ENCODE data around the gene CNKSR3. TPM values are rescaled to one million over a fixed set of nuclear protein-coding genes. Genes with fewer than 3 reads are reported as not detected.

The CNKSR3 gene
- total and polyA plus RNA-seq, 2 experiments from 2014 or later = 4.4 to 4.7 TPM

DNA sequence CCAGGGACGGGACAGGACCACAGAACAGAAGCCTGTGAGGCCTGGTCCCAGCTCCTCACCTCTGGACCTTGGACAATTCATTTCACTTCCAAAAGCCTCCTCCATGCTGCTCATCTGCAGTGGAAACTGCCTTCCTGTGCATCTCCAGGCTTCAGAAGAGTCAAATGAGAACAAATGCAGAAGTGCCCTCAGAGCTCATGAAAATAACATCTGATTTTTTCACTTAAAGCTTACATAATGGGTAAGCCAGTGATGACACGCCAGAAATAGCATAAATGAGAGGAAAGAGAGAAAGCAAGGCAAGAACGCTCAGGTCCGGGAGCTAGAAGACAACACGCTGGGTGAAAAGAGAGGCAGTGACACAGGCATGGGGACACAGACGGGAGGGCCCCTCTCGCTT is 7.9 kb downstream of the CNKSR3 start:
- no peaks in the 10 kb centered on the region for H3K9me3 ChIP-seq (ENCODE audit: low read depth)
- TF ChIP-seq, protein P1, sequence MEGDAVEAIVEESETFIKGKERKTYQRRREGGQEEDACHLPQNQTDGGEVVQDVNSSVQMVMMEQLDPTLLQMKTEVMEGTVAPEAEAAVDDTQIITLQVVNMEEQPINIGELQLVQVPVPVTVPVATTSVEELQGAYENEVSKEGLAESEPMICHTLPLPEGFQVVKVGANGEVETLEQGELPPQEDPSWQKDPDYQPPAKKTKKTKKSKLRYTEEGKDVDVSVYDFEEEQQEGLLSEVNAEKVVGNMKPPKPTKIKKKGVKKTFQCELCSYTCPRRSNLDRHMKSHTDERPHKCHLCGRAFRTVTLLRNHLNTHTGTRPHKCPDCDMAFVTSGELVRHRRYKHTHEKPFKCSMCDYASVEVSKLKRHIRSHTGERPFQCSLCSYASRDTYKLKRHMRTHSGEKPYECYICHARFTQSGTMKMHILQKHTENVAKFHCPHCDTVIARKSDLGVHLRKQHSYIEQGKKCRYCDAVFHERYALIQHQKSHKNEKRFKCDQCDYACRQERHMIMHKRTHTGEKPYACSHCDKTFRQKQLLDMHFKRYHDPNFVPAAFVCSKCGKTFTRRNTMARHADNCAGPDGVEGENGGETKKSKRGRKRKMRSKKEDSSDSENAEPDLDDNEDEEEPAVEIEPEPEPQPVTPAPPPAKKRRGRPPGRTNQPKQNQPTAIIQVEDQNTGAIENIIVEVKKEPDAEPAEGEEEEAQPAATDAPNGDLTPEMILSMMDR (IDR thresholded peaks at IDR 0.05; ENCODE audit: low read depth, low read length) = no peak
- no peaks in the 10 kb centered on the region for H3K27me3 ChIP-seq
- H3K36me3 ChIP-seq = no peaks in the 10 kb centered on the region
- DNase-seq (ENCODE audit: low read depth in 1 of 2, low spot score in 1 of 2) = no peak
- H3K4me1 ChIP-seq (ENCODE audit: low read depth) = peaks cover 27% of the 10 kb centered on the region
- H3K4me3 ChIP-seq = no peak overlapping the region
- no peak overlapping the region for H3K27ac ChIP-seq

DNA sequence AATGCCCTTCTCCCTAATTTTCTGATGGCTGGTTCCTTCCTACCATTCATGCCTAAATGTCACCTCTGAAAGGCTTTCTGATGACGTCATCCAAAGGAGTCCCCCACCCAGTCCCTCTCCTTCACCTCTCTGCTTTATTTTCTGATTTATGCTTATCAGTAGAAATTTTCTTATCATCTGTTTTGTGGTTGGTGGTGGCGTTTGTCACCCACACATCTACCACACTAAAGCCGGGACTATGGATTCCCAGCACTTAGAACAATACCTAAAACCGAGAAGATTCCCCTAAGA is 9.0 kb downstream of the CNKSR3 start:
- TF ChIP-seq, protein P1 (IDR thresholded peaks at IDR 0.05; ENCODE audit: low read depth, low read length) = no peak
- Histone ChIP-seq H3K36me3 (no peaks in the 10 kb centered on the region), H3K27ac (no peak overlapping the region), H3K27me3 (no peaks in the 10 kb centered on the region), H3K4me3 (no peak overlapping the region), H3K4me1 (ENCODE audit: low read depth) (peaks cover 18% of the 10 kb centered on the region), H3K9me3 (ENCODE audit: low read depth) (no peaks in the 10 kb centered on the region)
- DNase-seq (ENCODE audit: low read depth in 1 of 2, low spot score in 1 of 2) = no peak

DNA sequence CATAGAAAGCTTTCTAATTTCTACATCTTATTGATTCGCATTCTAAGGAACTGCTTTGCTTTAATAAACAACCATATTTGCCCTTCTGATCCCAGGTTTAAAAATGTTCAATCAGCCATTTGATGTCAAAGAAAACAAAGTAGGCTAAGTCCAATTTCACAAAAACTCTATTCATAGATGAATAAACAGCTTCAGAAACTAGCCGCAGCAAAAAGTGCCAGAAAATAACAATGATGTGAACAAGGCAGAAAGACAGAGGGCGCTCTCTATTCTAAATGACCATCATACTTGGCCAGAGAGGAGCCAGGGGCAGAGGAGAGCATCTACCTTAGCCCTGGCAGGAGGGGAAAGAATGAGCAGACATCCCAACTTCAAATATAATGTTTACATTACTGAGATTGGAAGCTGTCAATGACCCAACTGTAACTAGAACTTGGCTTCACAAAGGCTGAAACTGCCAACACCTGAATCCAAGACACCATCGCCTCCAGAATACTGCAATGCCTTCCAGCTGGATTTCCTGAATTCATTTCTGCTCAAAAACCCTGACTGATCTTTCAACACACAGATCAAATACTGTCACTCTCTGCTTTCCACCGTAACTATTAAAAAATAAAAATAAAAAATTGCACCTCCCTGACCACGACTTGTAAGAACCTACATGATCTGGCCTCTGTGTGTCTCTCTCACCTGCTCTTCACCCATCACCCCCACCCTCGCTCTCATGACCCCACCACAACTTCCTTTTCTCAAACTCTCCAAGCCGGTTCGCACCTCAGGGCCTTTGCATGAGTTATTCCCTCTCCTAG is 9.5 kb downstream of the CNKSR3 start:
- Histone ChIP-seq H3K4me3 (no peak overlapping the region), H3K36me3 (no peaks in the 10 kb centered on the region), H3K9me3 (ENCODE audit: low read depth) (no peaks in the 10 kb centered on the region), H3K27me3 (no peaks in the 10 kb centered on the region), H3K27ac (no peak overlapping the region), H3K4me1 (ENCODE audit: low read depth) (peaks cover 18% of the 10 kb centered on the region)
- DNase-seq (ENCODE audit: low read depth in 1 of 2, low spot score in 1 of 2) = peak; percentile 21 to 23
- TF ChIP-seq, protein P1 (IDR thresholded peaks at IDR 0.05; ENCODE audit: low read depth, low read length) = peak; percentile 53

DNA sequence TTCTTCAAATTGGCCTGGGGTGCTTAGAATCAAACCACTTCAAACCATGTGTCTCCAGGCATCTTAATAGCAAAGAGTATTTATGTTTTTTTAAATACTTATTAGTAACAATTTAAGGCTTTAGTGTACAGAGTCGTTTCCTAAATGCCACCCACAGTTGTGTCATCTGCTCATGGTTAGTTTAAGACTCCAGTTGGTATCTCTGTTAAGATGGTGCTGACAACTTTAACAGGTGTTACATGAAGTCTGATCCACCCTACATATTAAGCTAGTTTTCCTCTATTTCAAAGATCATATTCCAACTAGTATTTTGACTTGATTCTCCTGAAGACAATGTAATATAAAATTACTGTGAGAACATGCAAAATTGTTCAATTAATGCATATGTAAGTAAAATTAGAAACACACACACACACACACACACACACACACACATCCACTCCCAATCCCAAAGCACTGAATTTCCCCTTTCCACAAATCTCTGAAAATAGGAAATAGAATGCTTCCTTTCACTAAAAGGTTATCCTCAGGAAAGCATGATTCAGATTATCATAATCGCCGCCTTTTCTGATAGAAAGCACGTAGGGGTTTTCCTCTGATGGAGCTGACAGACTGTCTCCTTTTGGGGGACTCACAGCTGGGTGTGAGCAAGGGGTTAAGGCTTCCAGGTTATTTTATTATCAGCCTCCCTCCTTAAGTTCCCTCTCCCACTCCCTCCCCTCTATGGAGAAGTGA is 10.5 kb downstream of the CNKSR3 start:
- DNase-seq (ENCODE audit: low read depth in 1 of 2, low spot score in 1 of 2) = no peak
- Histone ChIP-seq H3K27ac (no peak overlapping the region), H3K36me3 (no peaks in the 10 kb centered on the region), H3K4me1 (ENCODE audit: low read depth) (peaks cover 18% of the 10 kb centered on the region), H3K27me3 (no peaks in the 10 kb centered on the region), H3K4me3 (no peak overlapping the region), H3K9me3 (ENCODE audit: low read depth) (no peaks in the 10 kb centered on the region)
- TF ChIP-seq, protein P1 (IDR thresholded peaks at IDR 0.05; ENCODE audit: low read depth, low read length) = no peak

DNA sequence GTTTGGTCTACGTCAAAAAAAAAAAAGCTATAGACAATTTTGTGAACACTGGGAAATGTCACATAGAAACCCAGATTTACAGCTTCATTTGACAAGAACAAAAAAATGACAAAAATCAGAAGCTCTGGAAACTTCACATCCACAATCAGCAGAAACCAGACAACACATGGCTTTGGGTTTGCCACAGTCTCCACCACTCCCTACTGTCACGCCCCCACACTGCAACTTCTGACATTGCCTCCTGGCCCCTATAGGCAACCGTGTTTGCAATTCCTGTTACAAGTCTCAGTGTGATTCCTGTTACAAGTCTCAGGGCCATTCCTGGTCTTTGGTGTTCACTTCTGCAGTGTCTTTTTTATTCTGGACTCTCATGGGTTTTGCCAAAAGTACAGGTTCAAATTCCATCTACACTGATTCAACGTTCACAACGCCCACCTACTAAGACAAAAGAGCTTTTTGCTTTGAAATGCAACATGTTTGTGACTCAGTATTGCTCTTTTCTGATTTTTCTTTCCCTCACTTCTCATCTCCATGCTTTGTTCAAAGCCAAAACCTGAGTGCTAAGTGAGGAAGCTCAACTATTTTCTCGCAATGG is 12.0 kb downstream of the CNKSR3 start:
- Histone ChIP-seq H3K27me3 (no peaks in the 10 kb centered on the region), H3K36me3 (no peaks in the 10 kb centered on the region), H3K4me1 (ENCODE audit: low read depth) (peaks cover 18% of the 10 kb centered on the region), H3K4me3 (no peak overlapping the region), H3K27ac (no peak overlapping the region), H3K9me3 (ENCODE audit: low read depth) (no peaks in the 10 kb centered on the region)
- no peak for DNase-seq (ENCODE audit: low read depth in 1 of 2, low spot score in 1 of 2)
- TF ChIP-seq, protein P1 (IDR thresholded peaks at IDR 0.05; ENCODE audit: low read depth, low read length) = no peak
